Mammary epithelial cell (primary cell): Measurements from ENCODE around the gene ARCN1.

Experiments used
- CTCF ChIP-seq, 2 donors: IDR thresholded peaks in 1 of 2; conservative IDR thresholded peaks in 1 of 2; 2 replicates each; pipeline ENCODE4 v1.5.1; 2011 to 2012; ENCODE audit warnings: inconsistent platforms in 2 of 2, low read length in 2 of 2, mild to moderate bottlenecking in 2 of 2, control low read depth in 1 of 2, low read depth in 1 of 2; ENCODE audit not compliant: insufficient read depth in 1 of 2; ENCODE audit errors: extremely low read depth in 1 of 2
- EZH2 ChIP-seq: IDR thresholded peaks from 2 replicates; pipeline ENCODE4 v1.6.1; 2012; ENCODE audit warnings: low read length, inconsistent platforms, borderline replicate concordance

GRCh38 chr11:118526688-118527087 is 45.5 kb upstream of the ARCN1 start:
- TF ChIP-seq CTCF (conservative IDR thresholded peaks at IDR 0.05 in 1 of 2, IDR thresholded peaks at IDR 0.05 in 1 of 2; ENCODE audit: extremely low read depth in 1 of 2, insufficient read depth in 1 of 2, low read depth in 1 of 2, low read length in 2 of 2): no peak
- no peak for TF ChIP-seq EZH2
